ENCODE measurements around the gene ARCN1.

The ARCN1 gene

DNA sequence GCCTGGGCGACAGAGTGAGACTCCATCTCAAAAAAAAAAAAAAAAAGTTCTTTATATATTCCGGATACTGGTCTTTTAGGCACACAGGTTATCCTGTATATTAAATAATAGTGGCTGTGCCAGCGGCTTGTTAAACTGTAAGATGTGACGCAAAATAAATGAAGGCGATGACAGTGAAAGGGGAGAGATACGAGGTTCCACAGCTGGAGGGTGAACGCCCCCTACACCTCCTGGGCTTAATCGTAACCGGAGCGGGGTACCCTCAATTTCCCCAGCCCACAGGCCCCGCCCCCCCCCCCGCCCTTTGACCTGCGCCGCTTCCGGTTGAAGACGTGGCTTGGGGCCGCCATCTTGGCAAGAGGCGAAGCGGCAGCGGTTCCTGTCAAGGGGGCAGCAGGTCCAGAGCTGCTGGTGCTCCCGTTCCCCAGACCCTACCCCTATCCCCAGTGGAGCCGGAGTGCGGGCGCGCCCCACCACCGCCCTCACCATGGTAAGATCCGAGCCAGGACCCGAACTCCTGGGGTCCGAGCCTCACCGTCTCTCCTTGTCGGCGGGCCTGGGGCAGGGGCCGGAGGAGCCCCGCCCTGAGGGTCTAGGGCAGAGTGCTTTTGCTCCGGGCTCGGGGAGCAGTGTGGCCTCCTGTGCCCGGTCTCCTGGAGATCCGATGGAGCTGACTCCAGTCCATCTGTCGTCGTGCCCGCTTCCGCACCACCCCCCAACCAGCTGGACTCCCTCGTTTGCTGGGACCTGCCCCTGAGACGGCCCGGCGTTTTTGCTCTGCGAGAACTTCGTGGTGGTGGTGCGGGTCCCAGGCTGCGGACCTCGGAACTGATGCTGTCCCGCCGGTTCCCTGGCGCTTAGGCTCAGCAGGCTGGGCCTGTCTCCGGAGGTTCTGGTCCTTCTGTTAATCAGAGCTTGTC lies at the start of gene ARCN1:
TSS of gene ARCN1 (plus strand) at position 349 of the 920 bp plus-strand sequence. CDS start at position 488, 139 bp downstream.
- peak within 1 kb of the TSS; percentile 97 for H3K4me3 ChIP-seq (ENCODE audit: low read depth, low read length)
- DNase-seq (ENCODE audit: low read depth, low spot score): no peak
- TF ChIP-seq, protein P1, sequence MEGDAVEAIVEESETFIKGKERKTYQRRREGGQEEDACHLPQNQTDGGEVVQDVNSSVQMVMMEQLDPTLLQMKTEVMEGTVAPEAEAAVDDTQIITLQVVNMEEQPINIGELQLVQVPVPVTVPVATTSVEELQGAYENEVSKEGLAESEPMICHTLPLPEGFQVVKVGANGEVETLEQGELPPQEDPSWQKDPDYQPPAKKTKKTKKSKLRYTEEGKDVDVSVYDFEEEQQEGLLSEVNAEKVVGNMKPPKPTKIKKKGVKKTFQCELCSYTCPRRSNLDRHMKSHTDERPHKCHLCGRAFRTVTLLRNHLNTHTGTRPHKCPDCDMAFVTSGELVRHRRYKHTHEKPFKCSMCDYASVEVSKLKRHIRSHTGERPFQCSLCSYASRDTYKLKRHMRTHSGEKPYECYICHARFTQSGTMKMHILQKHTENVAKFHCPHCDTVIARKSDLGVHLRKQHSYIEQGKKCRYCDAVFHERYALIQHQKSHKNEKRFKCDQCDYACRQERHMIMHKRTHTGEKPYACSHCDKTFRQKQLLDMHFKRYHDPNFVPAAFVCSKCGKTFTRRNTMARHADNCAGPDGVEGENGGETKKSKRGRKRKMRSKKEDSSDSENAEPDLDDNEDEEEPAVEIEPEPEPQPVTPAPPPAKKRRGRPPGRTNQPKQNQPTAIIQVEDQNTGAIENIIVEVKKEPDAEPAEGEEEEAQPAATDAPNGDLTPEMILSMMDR (IDR thresholded peaks at IDR 0.05; ENCODE audit: insufficient read depth, low read length, missing control alignments): no peak
- POLR2A ChIA-PET: interaction anchor here (0.6 to 2.1 kb wide), 3 partner anchors 36 to 54 kb away, joined by 3 to 6 read pairs (median 6); no protein-coding TSS in a partner anchor
- CTCF ChIA-PET: interaction anchor here (1.2 to 3.4 kb wide), 3 partner anchors 13 to 35 kb away, joined by 3 to 11 read pairs (median 10); partner anchors contain the start of gene PHLDB1

DNA sequence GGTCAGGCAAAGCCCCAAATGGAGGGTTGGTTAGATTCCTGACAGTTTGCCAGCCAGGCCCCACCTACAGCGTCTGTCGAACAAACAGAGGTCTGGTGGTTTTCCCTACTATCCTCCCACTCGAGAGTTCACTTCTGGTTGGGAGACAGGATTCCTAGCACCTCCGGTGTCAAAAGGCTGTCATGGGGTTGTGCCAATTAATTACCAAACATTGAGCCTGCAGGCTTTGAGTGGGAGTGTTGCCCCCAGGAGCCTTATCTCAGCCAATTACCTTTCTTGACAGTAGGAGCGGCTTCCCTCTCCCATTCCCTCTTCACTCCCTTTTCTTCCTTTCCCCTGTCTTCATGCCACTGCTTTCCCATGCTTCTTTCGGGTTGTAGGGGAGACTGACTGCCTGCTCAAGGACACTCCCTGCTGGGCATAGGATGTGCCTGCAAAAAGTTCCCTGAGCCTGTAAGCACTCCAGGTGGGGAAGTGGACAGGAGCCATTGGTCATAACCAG lies 49.6 kb upstream of the ARCN1 start:
- no peak for DNase-seq (ENCODE audit: low read depth, low spot score)
- TF ChIP-seq, protein P1 (IDR thresholded peaks at IDR 0.05; ENCODE audit: insufficient read depth, low read length, missing control alignments): peak; percentile 53
- ChIA-PET POLR2A (no interaction called here), CTCF (interaction anchor here (0.7 to 1.3 kb wide), 2 partner anchors 12 to 45 kb away, joined by 3 read pairs; no protein-coding TSS in a partner anchor)
- H3K4me3 ChIP-seq (ENCODE audit: low read depth, low read length): no peak overlapping the region

DNA sequence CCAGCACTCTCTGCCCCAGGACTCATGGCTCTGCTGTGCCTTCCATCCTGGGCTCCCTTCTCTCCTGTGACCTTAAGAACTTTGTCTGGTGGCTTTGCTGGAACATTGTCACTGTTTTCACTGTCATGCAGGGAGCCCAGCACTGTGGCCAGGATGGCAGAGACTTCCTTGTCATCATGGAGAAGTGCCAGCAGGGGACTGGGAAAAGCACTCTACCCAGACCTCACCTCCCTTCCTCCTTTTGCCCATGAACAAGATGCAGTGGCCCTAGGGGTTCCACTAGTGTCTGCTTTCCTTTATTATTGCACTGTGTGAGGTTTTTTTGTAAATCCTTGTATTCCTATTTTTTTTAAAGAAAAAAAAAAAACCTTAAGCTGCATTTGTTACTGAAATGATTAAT lies 47.9 kb upstream of the ARCN1 start:
- CTCF ChIA-PET: interaction anchor here (0.8 to 1.9 kb wide), 4 partner anchors 28 to 326 kb away, joined by 3 to 6 read pairs (median 3); no protein-coding TSS in a partner anchor
- TF ChIP-seq, protein P1 (IDR thresholded peaks at IDR 0.05; ENCODE audit: insufficient read depth, low read length, missing control alignments): no peak
- POLR2A ChIA-PET: no interaction called here
- no peak for DNase-seq (ENCODE audit: low read depth, low spot score)
- H3K4me3 ChIP-seq (ENCODE audit: low read depth, low read length): no peak overlapping the region

DNA sequence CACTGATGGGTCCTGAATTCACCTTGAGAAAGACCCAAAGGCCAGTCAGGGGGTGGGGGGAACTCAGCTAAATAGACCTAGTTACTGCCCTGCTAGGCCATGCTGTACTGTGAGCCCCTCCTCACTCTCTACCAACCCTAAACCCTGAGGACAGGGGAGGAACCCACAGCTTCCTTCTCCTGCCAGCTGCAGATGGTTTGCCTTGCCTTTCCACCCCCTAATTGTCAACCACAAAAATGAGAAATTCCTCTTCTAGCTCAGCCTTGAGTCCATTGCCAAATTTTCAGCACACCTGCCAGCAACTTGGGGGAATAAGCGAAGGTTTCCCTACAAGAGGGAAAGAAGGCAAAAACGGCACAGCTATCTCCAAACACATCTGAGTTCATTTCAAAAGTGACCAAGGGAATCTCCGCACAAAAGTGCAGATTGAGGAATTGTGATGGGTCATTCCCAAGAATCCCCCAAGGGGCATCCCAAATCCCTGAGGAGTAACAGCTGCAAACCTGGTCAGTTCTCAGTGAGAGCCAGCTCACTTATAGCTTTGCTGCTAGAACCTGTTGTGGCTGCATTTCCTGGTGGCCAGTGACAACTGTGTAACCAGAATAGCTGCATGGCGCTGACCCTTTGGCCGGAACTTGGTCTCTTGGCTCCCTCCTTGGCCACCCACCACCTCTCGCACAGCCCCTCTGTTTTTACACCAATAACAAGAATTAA lies 47.3 kb upstream of the ARCN1 start:
- POLR2A ChIA-PET: no interaction called here
- TF ChIP-seq, protein P1 (IDR thresholded peaks at IDR 0.05; ENCODE audit: insufficient read depth, low read length, missing control alignments): no peak
- no peak for DNase-seq (ENCODE audit: low read depth, low spot score)
- no peak overlapping the region for H3K4me3 ChIP-seq (ENCODE audit: low read depth, low read length)
- CTCF ChIA-PET: interaction anchor here (0.8 to 1.9 kb wide), 4 partner anchors 28 to 326 kb away, joined by 3 to 6 read pairs (median 3); no protein-coding TSS in a partner anchor

DNA sequence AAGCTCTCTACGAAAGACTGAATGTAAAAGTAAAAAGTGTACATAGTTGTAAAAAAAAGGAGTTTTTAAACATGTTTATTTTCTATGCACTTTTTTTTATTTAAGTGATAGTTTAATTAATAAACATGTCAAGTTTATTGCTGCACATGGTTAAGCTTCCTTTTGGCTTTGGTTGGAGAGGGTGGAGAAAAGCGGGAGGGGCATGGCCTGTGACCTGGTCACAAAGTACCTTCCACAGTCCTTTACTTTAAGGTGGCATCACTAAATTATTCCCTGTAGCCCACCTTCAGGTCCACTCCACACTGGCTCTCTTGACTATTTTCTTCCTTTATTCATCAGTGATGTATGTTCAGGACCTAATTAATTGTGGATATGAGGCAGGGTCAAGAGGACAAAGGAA lies 45.5 kb upstream of the ARCN1 start:
- TF ChIP-seq, protein P1 (IDR thresholded peaks at IDR 0.05; ENCODE audit: insufficient read depth, low read length, missing control alignments): no peak
- no peak for DNase-seq (ENCODE audit: low read depth, low spot score)
- no peak overlapping the region for H3K4me3 ChIP-seq (ENCODE audit: low read depth, low read length)
- CTCF ChIA-PET: interaction anchor here (2.1 kb wide), 1 partner anchor 8 kb away, joined by 7 read pairs; no protein-coding TSS in a partner anchor
- POLR2A ChIA-PET: interaction anchor here (0.7 kb wide), 1 partner anchor 30 kb away, joined by 3 read pairs; no protein-coding TSS in a partner anchor

Measured in AG04449 (cell line).